Measurements from ENCODE around the gene PBXIP1. TPM values are rescaled to one million over a fixed set of nuclear protein-coding genes. Genes with fewer than 3 reads are reported as not detected.

The PBXIP1 gene
- total and polyA plus RNA-seq, 2 of the 13 experiments (the other 11 are each of a cell fraction or from before 2014, with no cell fraction given): 16.3 to 31.9 TPM

- TF ChIP-seq ZNF549 (CRISPR knock-in tag; IDR thresholded peaks at IDR 0.05) (no peak), ZNF7 (CRISPR knock-in tag; IDR thresholded peaks at IDR 0.05) (no peak), PCBP1 (IDR thresholded peaks at IDR 0.05; ENCODE audit: borderline replicate concordance, low read depth, low read length) (no peak), TEAD2 (CRISPR knock-in tag; IDR thresholded peaks at IDR 0.05) (0 out of 2 replicates have a peak, but pooled peaks have one; percentile 41), GPN1 (CRISPR knock-in tag; IDR thresholded peaks at IDR 0.05; ENCODE audit: borderline replicate concordance) (no peak), KAT7 (CRISPR knock-in tag; IDR thresholded peaks at IDR 0.05; ENCODE audit: borderline replicate concordance) (0 out of 2 replicates have a peak, but pooled peaks have one; percentile 34), ZFX (CRISPR knock-in tag; IDR thresholded peaks at IDR 0.05; ENCODE audit: low read depth) (peak; percentile 56; the same call in 1 of the 2 replicates), ARID3A (IDR thresholded peaks at IDR 0.05; ENCODE audit: low read depth, low read length) (no peak), WIZ (CRISPR knock-in tag; IDR thresholded peaks at IDR 0.05) (no peak), SUZ12 (IDR thresholded peaks at IDR 0.05; ENCODE audit: low read depth, low read length) (no peak), ATF5 (CRISPR knock-in tag; IDR thresholded peaks at IDR 0.05; ENCODE audit: low read depth) (no peak), HMG20A (CRISPR knock-in tag; IDR thresholded peaks at IDR 0.05; ENCODE audit: borderline replicate concordance) (no peak)
- TF ChIP-seq, protein P1, sequence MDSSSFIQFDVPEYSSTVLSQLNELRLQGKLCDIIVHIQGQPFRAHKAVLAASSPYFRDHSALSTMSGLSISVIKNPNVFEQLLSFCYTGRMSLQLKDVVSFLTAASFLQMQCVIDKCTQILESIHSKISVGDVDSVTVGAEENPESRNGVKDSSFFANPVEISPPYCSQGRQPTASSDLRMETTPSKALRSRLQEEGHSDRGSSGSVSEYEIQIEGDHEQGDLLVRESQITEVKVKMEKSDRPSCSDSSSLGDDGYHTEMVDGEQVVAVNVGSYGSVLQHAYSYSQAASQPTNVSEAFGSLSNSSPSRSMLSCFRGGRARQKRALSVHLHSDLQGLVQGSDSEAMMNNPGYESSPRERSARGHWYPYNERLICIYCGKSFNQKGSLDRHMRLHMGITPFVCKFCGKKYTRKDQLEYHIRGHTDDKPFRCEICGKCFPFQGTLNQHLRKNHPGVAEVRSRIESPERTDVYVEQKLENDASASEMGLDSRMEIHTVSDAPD (CRISPR knock-in tag; IDR thresholded peaks at IDR 0.05): peak; percentile 40; the same call in 1 of the 2 replicates
- TF ChIP-seq, protein P2, sequence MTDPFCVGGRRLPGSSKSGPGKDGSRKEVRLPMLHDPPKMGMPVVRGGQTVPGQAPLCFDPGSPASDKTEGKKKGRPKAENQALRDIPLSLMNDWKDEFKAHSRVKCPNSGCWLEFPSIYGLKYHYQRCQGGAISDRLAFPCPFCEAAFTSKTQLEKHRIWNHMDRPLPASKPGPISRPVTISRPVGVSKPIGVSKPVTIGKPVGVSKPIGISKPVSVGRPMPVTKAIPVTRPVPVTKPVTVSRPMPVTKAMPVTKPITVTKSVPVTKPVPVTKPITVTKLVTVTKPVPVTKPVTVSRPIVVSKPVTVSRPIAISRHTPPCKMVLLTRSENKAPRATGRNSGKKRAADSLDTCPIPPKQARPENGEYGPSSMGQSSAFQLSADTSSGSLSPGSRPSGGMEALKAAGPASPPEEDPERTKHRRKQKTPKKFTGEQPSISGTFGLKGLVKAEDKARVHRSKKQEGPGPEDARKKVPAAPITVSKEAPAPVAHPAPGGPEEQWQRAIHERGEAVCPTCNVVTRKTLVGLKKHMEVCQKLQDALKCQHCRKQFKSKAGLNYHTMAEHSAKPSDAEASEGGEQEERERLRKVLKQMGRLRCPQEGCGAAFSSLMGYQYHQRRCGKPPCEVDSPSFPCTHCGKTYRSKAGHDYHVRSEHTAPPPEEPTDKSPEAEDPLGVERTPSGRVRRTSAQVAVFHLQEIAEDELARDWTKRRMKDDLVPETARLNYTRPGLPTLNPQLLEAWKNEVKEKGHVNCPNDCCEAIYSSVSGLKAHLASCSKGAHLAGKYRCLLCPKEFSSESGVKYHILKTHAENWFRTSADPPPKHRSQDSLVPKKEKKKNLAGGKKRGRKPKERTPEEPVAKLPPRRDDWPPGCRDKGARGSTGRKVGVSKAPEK (CRISPR knock-in tag; IDR thresholded peaks at IDR 0.05; ENCODE audit: borderline replicate concordance): no peak
- TF ChIP-seq, protein P3, sequence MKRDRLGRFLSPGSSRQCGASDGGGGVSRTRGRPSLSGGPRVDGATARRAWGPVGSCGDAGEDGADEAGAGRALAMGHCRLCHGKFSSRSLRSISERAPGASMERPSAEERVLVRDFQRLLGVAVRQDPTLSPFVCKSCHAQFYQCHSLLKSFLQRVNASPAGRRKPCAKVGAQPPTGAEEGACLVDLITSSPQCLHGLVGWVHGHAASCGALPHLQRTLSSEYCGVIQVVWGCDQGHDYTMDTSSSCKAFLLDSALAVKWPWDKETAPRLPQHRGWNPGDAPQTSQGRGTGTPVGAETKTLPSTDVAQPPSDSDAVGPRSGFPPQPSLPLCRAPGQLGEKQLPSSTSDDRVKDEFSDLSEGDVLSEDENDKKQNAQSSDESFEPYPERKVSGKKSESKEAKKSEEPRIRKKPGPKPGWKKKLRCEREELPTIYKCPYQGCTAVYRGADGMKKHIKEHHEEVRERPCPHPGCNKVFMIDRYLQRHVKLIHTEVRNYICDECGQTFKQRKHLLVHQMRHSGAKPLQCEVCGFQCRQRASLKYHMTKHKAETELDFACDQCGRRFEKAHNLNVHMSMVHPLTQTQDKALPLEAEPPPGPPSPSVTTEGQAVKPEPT (CRISPR knock-in tag; IDR thresholded peaks at IDR 0.05; ENCODE audit: low read depth): no peak
- TF ChIP-seq, protein P4, sequence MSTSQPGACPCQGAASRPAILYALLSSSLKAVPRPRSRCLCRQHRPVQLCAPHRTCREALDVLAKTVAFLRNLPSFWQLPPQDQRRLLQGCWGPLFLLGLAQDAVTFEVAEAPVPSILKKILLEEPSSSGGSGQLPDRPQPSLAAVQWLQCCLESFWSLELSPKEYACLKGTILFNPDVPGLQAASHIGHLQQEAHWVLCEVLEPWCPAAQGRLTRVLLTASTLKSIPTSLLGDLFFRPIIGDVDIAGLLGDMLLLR (CRISPR knock-in tag; IDR thresholded peaks at IDR 0.05): peak; percentile 84; the same call in 1 of the 2 replicates
These were observed 27.2 kb upstream of the PBXIP1 start, which contains the start of gene FLAD1 (continued) for GRCh38 chr1:154982897-154983648.
